ENCODE data around the gene ZNF697.
"Not testable (repeated sequence)": the region's sequence is repeated elsewhere in the genome, so short reads cannot be mapped to it uniquely, and the experiment has no call there.

ZNF697 gene

GRCh38 chr1:119647734-119648619, at the start of gene ZNF697:
ZNF697 (minus strand) TSS chr1:119648266; CDS start chr1:119626100, 22,166 bp downstream.
- DNase-seq = no peak

GRCh38 chr1:119697598-119697997, 49.5 kb upstream of the ZNF697 start:
- no peak for DNase-seq

GRCh38 chr1:119696863-119697262, 48.8 kb upstream of the ZNF697 start:
- not testable (repeated sequence) for DNase-seq

- no peak for DNase-seq
Measured at GRCh38 chr1:119689511-119689910, 41.4 kb upstream of the ZNF697 start.

GRCh38 chr1:119688810-119689209, 40.7 kb upstream of the ZNF697 start:
- no peak for DNase-seq

GRCh38 chr1:119687434-119688079, 39.5 kb upstream of the ZNF697 start:
- no peak for DNase-seq

GRCh38 chr1:119686661-119687060, 38.6 kb upstream of the ZNF697 start:
- no peak for DNase-seq

GRCh38 chr1:119683893-119684292, 35.8 kb upstream of the ZNF697 start:
- no peak for DNase-seq

- DNase-seq = no peak
Measured at GRCh38 chr1:119682141-119682540, 34.1 kb upstream of the ZNF697 start.

GRCh38 chr1:119681560-119681959, 33.5 kb upstream of the ZNF697 start:
- no peak for DNase-seq

- no peak for DNase-seq
Measured at GRCh38 chr1:119680723-119681122, 32.7 kb upstream of the ZNF697 start.

GRCh38 chr1:119680193-119680592, 32.1 kb upstream of the ZNF697 start:
- no peak for DNase-seq

- no peak for DNase-seq
Measured at GRCh38 chr1:119679223-119679622, 31.2 kb upstream of the ZNF697 start.

GRCh38 chr1:119676571-119677206, 28.6 kb upstream of the ZNF697 start:
- DNase-seq = no peak

- peak; percentile 51 for DNase-seq
Measured at GRCh38 chr1:119675349-119676345, 27.6 kb upstream of the ZNF697 start.

GRCh38 chr1:119674835-119675289, 26.8 kb upstream of the ZNF697 start:
- DNase-seq = no peak

GRCh38 chr1:119674111-119674526, 26.1 kb upstream of the ZNF697 start:
- DNase-seq = no peak

- no peak for DNase-seq
Measured at GRCh38 chr1:119673171-119673940, 25.3 kb upstream of the ZNF697 start.

- no peak for DNase-seq
Measured at GRCh38 chr1:119670898-119671297, 22.8 kb upstream of the ZNF697 start.

- DNase-seq = no peak
Measured at GRCh38 chr1:119667173-119667572, 19.1 kb upstream of the ZNF697 start.

GRCh38 chr1:119664067-119664466, 16.0 kb upstream of the ZNF697 start:
- DNase-seq = no peak
